ENCODE measurements around the gene HS3ST4. TPM values are rescaled to one million over a fixed set of nuclear protein-coding genes. Genes with fewer than 3 reads are reported as not detected.

Gene HS3ST4
- total RNA-seq, 2 donors from 2014 or later = not detected

- DNase-seq (ENCODE audit: low spot score) = no peak
- no peaks in the 10 kb centered on the region for H3K36me3 ChIP-seq
- no peak for TF ChIP-seq CTCF (IDR thresholded peaks at IDR 0.05)
- H3K27ac ChIP-seq = no peak overlapping the region
- no peaks in the 10 kb centered on the region for H3K9me3 ChIP-seq
- no peak for ATAC-seq (ENCODE audit: insufficient number of reproducible peaks, low FRiP score, low read depth)
- H3K27me3 ChIP-seq (replicated peaks; ENCODE audit: insufficient read depth) = no peaks in the 10 kb centered on the region
- no peak overlapping the region for H3K4me3 ChIP-seq
- H3K4me1 ChIP-seq (ENCODE audit: control insufficient read depth in 1 of 2, low read depth in 2 of 2) = no peaks in the 10 kb centered on the region
These were observed 447.3 kb downstream of the HS3ST4 start for GRCh38 chr16:26139091-26139490.

- Histone ChIP-seq H3K27me3 (replicated peaks; ENCODE audit: insufficient read depth) (no peaks in the 10 kb centered on the region), H3K9me3 (no peaks in the 10 kb centered on the region), H3K4me1 (ENCODE audit: control insufficient read depth in 1 of 2, low read depth in 2 of 2) (no peaks in the 10 kb centered on the region), H3K4me3 (no peak overlapping the region), H3K27ac (no peak overlapping the region), H3K36me3 (no peaks in the 10 kb centered on the region)
- no peak for TF ChIP-seq CTCF (IDR thresholded peaks at IDR 0.05)
- ATAC-seq (ENCODE audit: insufficient number of reproducible peaks, low FRiP score, low read depth) (no peak), DNase-seq (ENCODE audit: low spot score) (no peak)
These were observed 448.1 kb downstream of the HS3ST4 start for GRCh38 chr16:26139884-26140283.

GRCh38 chr16:26149364-26150190 lies 457.8 kb downstream of the HS3ST4 start:
- Histone ChIP-seq H3K36me3 (no peaks in the 10 kb centered on the region), H3K27ac (no peak overlapping the region), H3K9me3 (no peaks in the 10 kb centered on the region), H3K27me3 (replicated peaks; ENCODE audit: insufficient read depth) (no peaks in the 10 kb centered on the region), H3K4me3 (no peak overlapping the region), H3K4me1 (ENCODE audit: control insufficient read depth in 1 of 2, low read depth in 2 of 2) (no peaks in the 10 kb centered on the region)
- no peak for DNase-seq (ENCODE audit: low spot score)
- ATAC-seq (ENCODE audit: insufficient number of reproducible peaks, low FRiP score, low read depth) = no peak
- TF ChIP-seq CTCF (IDR thresholded peaks at IDR 0.05) = no peak

GRCh38 chr16:26155221-26155620 lies 463.5 kb downstream of the HS3ST4 start:
- no peaks in the 10 kb centered on the region for H3K36me3 ChIP-seq
- H3K27me3 ChIP-seq (replicated peaks; ENCODE audit: insufficient read depth) = no peaks in the 10 kb centered on the region
- H3K9me3 ChIP-seq = no peaks in the 10 kb centered on the region
- DNase-seq (ENCODE audit: low spot score) = no peak
- no peaks in the 10 kb centered on the region for H3K4me1 ChIP-seq (ENCODE audit: control insufficient read depth in 1 of 2, low read depth in 2 of 2)
- no peak overlapping the region for H3K27ac ChIP-seq
- ATAC-seq (ENCODE audit: insufficient number of reproducible peaks, low FRiP score, low read depth) = no peak
- no peak overlapping the region for H3K4me3 ChIP-seq
- TF ChIP-seq CTCF (IDR thresholded peaks at IDR 0.05) = no peak

- no peaks in the 10 kb centered on the region for H3K4me1 ChIP-seq (ENCODE audit: control insufficient read depth in 1 of 2, low read depth in 2 of 2)
- H3K27me3 ChIP-seq (replicated peaks; ENCODE audit: insufficient read depth) = no peaks in the 10 kb centered on the region
- no peak for TF ChIP-seq CTCF (IDR thresholded peaks at IDR 0.05)
- no peak for DNase-seq (ENCODE audit: low spot score)
- H3K27ac ChIP-seq = no peak overlapping the region
- H3K36me3 ChIP-seq = no peaks in the 10 kb centered on the region
- no peaks in the 10 kb centered on the region for H3K9me3 ChIP-seq
- no peak overlapping the region for H3K4me3 ChIP-seq
- no peak for ATAC-seq (ENCODE audit: insufficient number of reproducible peaks, low FRiP score, low read depth)
These were observed 465.6 kb downstream of the HS3ST4 start for GRCh38 chr16:26157319-26157718.

Data from thoracic aorta (tissue), 2 donors.